GM21717 (cell line): ENCODE data around the gene GPR158.

Experiments
- ATAC-seq: cut with Tn5 transposase; IDR thresholded peaks from one replicate; pipeline ENCODE4 v1.9.1; 2021; ENCODE audit warnings: mild to moderate bottlenecking, moderate library complexity; ENCODE audit not compliant: unreplicated experiment

GPR158 gene

GRCh38 chr10:25492040-25492439, 317.2 kb downstream of the GPR158 start:
- ATAC-seq, result no peak

GRCh38 chr10:25492680-25493079, 317.9 kb downstream of the GPR158 start:
- no peak for ATAC-seq

GRCh38 chr10:25493122-25493893, 318.5 kb downstream of the GPR158 start:
- no peak for ATAC-seq

- no peak for ATAC-seq
Observed at GRCh38 chr10:25497246-25497645, 322.4 kb downstream of the GPR158 start.

- ATAC-seq, result no peak
Observed at GRCh38 chr10:25498645-25499044, 323.8 kb downstream of the GPR158 start.

- ATAC-seq, result no peak
Observed at GRCh38 chr10:25501912-25502311, 327.1 kb downstream of the GPR158 start.

- ATAC-seq, result no peak
Observed at GRCh38 chr10:25502453-25502852, 327.7 kb downstream of the GPR158 start.

- no peak for ATAC-seq
Observed at GRCh38 chr10:25504306-25504705, 329.5 kb downstream of the GPR158 start.

- ATAC-seq, result no peak
Observed at GRCh38 chr10:25504838-25505237, 330.0 kb downstream of the GPR158 start.

GRCh38 chr10:25505466-25505865, 330.7 kb downstream of the GPR158 start:
- no peak for ATAC-seq

GRCh38 chr10:25506821-25507335, 332.1 kb downstream of the GPR158 start:
- no peak for ATAC-seq

- no peak for ATAC-seq
Observed at GRCh38 chr10:25508112-25508815, 333.5 kb downstream of the GPR158 start.

- ATAC-seq, result no peak
Observed at GRCh38 chr10:25509151-25509550, 334.4 kb downstream of the GPR158 start.

GRCh38 chr10:25522294-25522693, 347.5 kb downstream of the GPR158 start:
- ATAC-seq, result no peak

- no peak for ATAC-seq
Observed at GRCh38 chr10:25522946-25523608, 348.3 kb downstream of the GPR158 start.

GRCh38 chr10:25530306-25530705, 355.5 kb downstream of the GPR158 start:
- ATAC-seq, result no peak

- ATAC-seq, result no peak
Observed at GRCh38 chr10:25531457-25532061, 356.8 kb downstream of the GPR158 start.

GRCh38 chr10:25532213-25532612, 357.4 kb downstream of the GPR158 start:
- no peak for ATAC-seq

- ATAC-seq, result no peak
Observed at GRCh38 chr10:25536027-25536426, 361.2 kb downstream of the GPR158 start.

GRCh38 chr10:25547382-25547781, 372.6 kb downstream of the GPR158 start:
- no peak for ATAC-seq

GRCh38 chr10:25552283-25552919, 377.6 kb downstream of the GPR158 start:
- no peak for ATAC-seq
